GM12891 (cell line): ENCODE measurements around the gene SLC10A7.

Experiments used
- PAX5 ChIP-seq: IDR thresholded peaks from 2 replicates; pipeline ENCODE4 v1.6.1; 2011; ENCODE audit warnings: low read length, moderate library complexity, mild to moderate bottlenecking; ENCODE audit not compliant: insufficient read depth, severe bottlenecking
- POLR2A ChIP-seq: IDR thresholded peaks from 2 replicates; pipeline ENCODE4 v1.6.1; 2011; ENCODE audit warnings: low read depth, low read length, control low read depth
- POLR2AphosphoS5 ChIP-seq: IDR thresholded peaks from 2 replicates; pipeline ENCODE4 v1.6.1; 2011; ENCODE audit warnings: low read depth, low read length, control low read depth
- POU2F2 ChIP-seq: IDR thresholded peaks from 2 replicates; pipeline ENCODE4 v1.6.1; 2011; ENCODE audit warnings: low read depth, mild to moderate bottlenecking, control low read depth, low read length, moderate library complexity
- SPI1 ChIP-seq: IDR thresholded peaks from 2 replicates; pipeline ENCODE4 v1.6.1; 2011; ENCODE audit warnings: low read depth, low read length, control low read depth
- TAF1 ChIP-seq: IDR thresholded peaks from 2 replicates; pipeline ENCODE4 v1.6.1; 2011; ENCODE audit warnings: low read depth, low read length, control low read depth

DNA sequence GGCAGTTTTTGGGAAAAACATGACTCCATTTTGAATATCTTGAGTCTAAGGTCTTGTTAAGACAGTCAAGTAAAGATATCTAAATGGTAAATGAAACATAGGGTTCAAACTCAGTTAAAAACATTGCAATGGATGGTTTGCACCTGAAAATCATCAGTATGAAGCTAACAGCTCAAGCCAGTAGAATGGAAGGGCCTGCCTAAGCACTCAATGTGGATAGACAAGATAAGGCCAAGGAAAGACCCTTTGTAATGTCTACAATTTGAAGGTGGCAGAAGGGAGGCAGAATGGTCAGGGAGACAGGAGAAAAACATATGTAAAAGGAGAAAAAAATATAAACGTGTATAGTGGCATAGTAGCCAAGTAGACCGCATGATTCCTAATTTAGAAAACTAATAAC lies 229.2 kb downstream of the SLC10A7 start:
- no peak for TF ChIP-seq POLR2A
- no peak for TF ChIP-seq TAF1
- TF ChIP-seq POLR2AphosphoS5, result no peak
- TF ChIP-seq SPI1, result no peak
- no peak for TF ChIP-seq PAX5
- TF ChIP-seq POU2F2, result no peak
